BLaER1 treated with 17β-estradiol and CSF1 and Interleukin-3, amounts not matched to agents 10 nM and 100 nM (cell line): Measurements from ENCODE around the gene RHO.
"Not testable (repeated sequence)": the region's sequence is repeated elsewhere in the genome, so short reads cannot be mapped to it uniquely, and the experiment has no call there.

Experiments used
- H3K27ac ChIP-seq, 11 experiments: shearing (Covaris generic); formaldehyde crosslinking; 2 replicates each; pipeline ENCODE4 v1.8.1; 2022
- H3K27me3 ChIP-seq, 11 experiments: shearing (Covaris generic); formaldehyde crosslinking; 2 replicates each; pipeline ENCODE4 v1.8.1; 2022
- H3K36me3 ChIP-seq, 11 experiments: shearing (Covaris generic); formaldehyde crosslinking; 2 replicates each; pipeline ENCODE4 v1.8.1; 2022
- H3K4me1 ChIP-seq, 10 experiments: shearing (Covaris generic); formaldehyde crosslinking; 2 replicates each; pipeline ENCODE4 v1.8.1; 2022
- H3K4me2 ChIP-seq, 11 experiments: shearing (Covaris generic); formaldehyde crosslinking; 2 replicates each; pipeline ENCODE4 v1.8.1; 2022
- H3K4me3 ChIP-seq, 10 experiments: shearing (Covaris generic); formaldehyde crosslinking; 2 replicates each; pipeline ENCODE4 v1.8.1; 2022
- H3K9ac ChIP-seq, 11 experiments: shearing (Covaris generic); formaldehyde crosslinking; 2 replicates each; pipeline ENCODE4 v1.8.1; 2022
- H3K9me3 ChIP-seq, 11 experiments: shearing (Covaris generic); formaldehyde crosslinking; replicated peaks in 1 of 11; 2 replicates each; pipeline ENCODE4 v1.8.1; 2022
- H4K20me1 ChIP-seq, 11 experiments: shearing (Covaris generic); formaldehyde crosslinking; 2 replicates each; pipeline ENCODE4 v1.8.1; 2022
- Cebpa-rat ChIP-seq, 11 experiments: shearing (Covaris generic); IDR thresholded peaks; 2 replicates each; pipeline ENCODE4 v1.8.1; 2022

The RHO gene

GRCh38 chr3:129506231-129506742 lies 22.2 kb upstream of the RHO start:
- Histone ChIP-seq H3K27me3 (no peaks in the 10 kb centered on the region), H4K20me1 (no peaks in the 10 kb centered on the region), H3K27ac (peak overlapping the region in 3 of 11 experiments; percentile 29 to 53 (median 48); a peak in 3 of 22 replicates), H3K4me3 (no peak overlapping the region), H3K36me3 (peaks cover 5 to 57% (median 25%) of the 10 kb centered on the region in 11 experiments; a peak in 18 of 22 replicates), H3K4me2 (peak overlapping the region; percentile 61 to 87 (median 72); a peak in 19 of 22 replicates), H3K9me3 (no peaks in the 10 kb centered on the region), H3K4me1 (peaks cover 17 to 63% (median 55%) of the 10 kb centered on the region in 10 experiments), H3K9ac (peak overlapping the region in 3 of 11 experiments; percentile 51 to 59 (median 55); a peak in 4 of 22 replicates)
- TF ChIP-seq Cebpa-rat (IDR thresholded peaks at IDR 0.05), result no peak

- H3K4me2 ChIP-seq, result peak overlapping the region; percentile 61 to 87 (median 72)
- peaks cover 17 to 64% (median 55%) of the 10 kb centered on the region in 10 experiments for H3K4me1 ChIP-seq
- H3K9ac ChIP-seq, result peak overlapping the region in 7 of 11 experiments; percentile 9 to 59 (median 32); a peak in 8 of 22 replicates
- no peaks in the 10 kb centered on the region for H3K27me3 ChIP-seq
- no peaks in the 10 kb centered on the region for H3K9me3 ChIP-seq
- peaks cover 11 to 58% (median 21%) of the 10 kb centered on the region in 11 experiments; a peak in 19 of 22 replicates for H3K36me3 ChIP-seq
- peak overlapping the region in 8 of 11 experiments; percentile 5 to 53 (median 15); a peak in 10 of 22 replicates for H3K27ac ChIP-seq
- no peaks in the 10 kb centered on the region for H4K20me1 ChIP-seq
- no peak overlapping the region for H3K4me3 ChIP-seq
- no peak for TF ChIP-seq Cebpa-rat (IDR thresholded peaks at IDR 0.05)
Measured at GRCh38 chr3:129507181-129507831, 21.1 kb upstream of the RHO start.

GRCh38 chr3:129512595-129512994 lies 15.8 kb upstream of the RHO start:
- no peaks in the 10 kb centered on the region; a peak in 1 of 22 replicates for H4K20me1 ChIP-seq
- no peak overlapping the region for H3K4me3 ChIP-seq
- no peaks in the 10 kb centered on the region for H3K9me3 ChIP-seq
- TF ChIP-seq Cebpa-rat (IDR thresholded peaks at IDR 0.05), result no peak
- H3K9ac ChIP-seq, result no peak overlapping the region
- H3K4me1 ChIP-seq, result peaks cover 5 to 55% (median 36%) of the 10 kb centered on the region in 10 experiments
- H3K4me2 ChIP-seq, result no peak overlapping the region
- H3K27me3 ChIP-seq, result no peaks in the 10 kb centered on the region
- peaks cover 4 to 46% (median 11%) of the 10 kb centered on the region in 11 experiments; a peak in 14 of 22 replicates for H3K36me3 ChIP-seq
- no peak overlapping the region for H3K27ac ChIP-seq

- no peak overlapping the region; a peak in 2 of 22 replicates for H3K27ac ChIP-seq
- H3K4me2 ChIP-seq, result peak overlapping the region in 2 of 11 experiments; percentile 10 to 45; a peak in 2 of 22 replicates
- H3K36me3 ChIP-seq, result peaks cover 6 to 46% (median 11%) of the 10 kb centered on the region in 11 experiments; a peak in 16 of 22 replicates
- H3K4me3 ChIP-seq, result no peak overlapping the region
- no peaks in the 10 kb centered on the region for H3K9me3 ChIP-seq
- H3K4me1 ChIP-seq, result peaks cover 0 to 43% (median 26%) of the 10 kb centered on the region in 10 experiments; a peak in 17 of 20 replicates
- H4K20me1 ChIP-seq, result no peaks in the 10 kb centered on the region; a peak in 1 of 22 replicates
- no peak overlapping the region; a peak in 1 of 22 replicates for H3K9ac ChIP-seq
- no peak for TF ChIP-seq Cebpa-rat (IDR thresholded peaks at IDR 0.05)
- H3K27me3 ChIP-seq, result no peaks in the 10 kb centered on the region
Measured at GRCh38 chr3:129513705-129514104, 14.7 kb upstream of the RHO start.

- peaks cover 6 to 46% (median 13%) of the 10 kb centered on the region in 11 experiments; a peak in 16 of 22 replicates for H3K36me3 ChIP-seq
- H3K4me3 ChIP-seq, result no peak overlapping the region
- H3K9ac ChIP-seq, result peak overlapping the region in 3 of 11 experiments; percentile 1 to 44 (median 27); a peak in 2 of 22 replicates
- no peaks in the 10 kb centered on the region; a peak in 1 of 22 replicates for H4K20me1 ChIP-seq
- no peaks in the 10 kb centered on the region for H3K27me3 ChIP-seq
- no peaks in the 10 kb centered on the region for H3K9me3 ChIP-seq
- peak overlapping the region in 2 of 11 experiments; percentile 9 to 25; a peak in 4 of 22 replicates for H3K27ac ChIP-seq
- H3K4me1 ChIP-seq, result peaks cover 0 to 45% (median 27%) of the 10 kb centered on the region in 10 experiments; a peak in 17 of 20 replicates
- TF ChIP-seq Cebpa-rat (IDR thresholded peaks at IDR 0.05), result no peak
- H3K4me2 ChIP-seq, result peak overlapping the region in 6 of 11 experiments; percentile 12 to 56 (median 42); a peak in 11 of 22 replicates
Measured at GRCh38 chr3:129514110-129514509, 14.3 kb upstream of the RHO start.

- Histone ChIP-seq H3K4me2 (peak overlapping the region in 6 of 11 experiments; percentile 12 to 56 (median 42); a peak in 12 of 22 replicates), H3K9ac (peak overlapping the region in 3 of 11 experiments; percentile 1 to 44 (median 27); a peak in 3 of 22 replicates), H3K27ac (peak overlapping the region in 2 of 11 experiments; percentile 9 to 25; a peak in 5 of 22 replicates), H4K20me1 (no peaks in the 10 kb centered on the region; a peak in 1 of 22 replicates), H3K27me3 (no peaks in the 10 kb centered on the region), H3K4me1 (peaks cover 0 to 50% (median 28%) of the 10 kb centered on the region in 10 experiments; a peak in 17 of 20 replicates), H3K36me3 (peaks cover 6 to 45% (median 14%) of the 10 kb centered on the region in 11 experiments; a peak in 16 of 22 replicates), H3K9me3 (no peaks in the 10 kb centered on the region), H3K4me3 (no peak overlapping the region)
- TF ChIP-seq Cebpa-rat (IDR thresholded peaks at IDR 0.05), result no peak
Measured at GRCh38 chr3:129514563-129514962, 13.9 kb upstream of the RHO start.

GRCh38 chr3:129515108-129515820 lies 13.2 kb upstream of the RHO start:
- H3K4me3 ChIP-seq, H4K20me1 ChIP-seq, H3K27me3 ChIP-seq, H3K9me3 ChIP-seq, H3K27ac ChIP-seq: not testable (repeated sequence)
- H3K9ac ChIP-seq, result peak overlapping the region in 1 of 11 experiments; percentile 44; a peak in 1 of 22 replicates
- H3K4me1 ChIP-seq, result peaks cover 0 to 48% (median 24%) of the 10 kb centered on the region in 10 experiments; a peak in 17 of 20 replicates
- H3K36me3 ChIP-seq, result peaks cover 6 to 40% (median 14%) of the 10 kb centered on the region in 11 experiments; a peak in 16 of 22 replicates
- peak overlapping the region in 6 of 11 experiments; percentile 12 to 56 (median 42); a peak in 9 of 22 replicates for H3K4me2 ChIP-seq

- H3K4me3 ChIP-seq, result not testable (repeated sequence)
Measured at GRCh38 chr3:129515821-129516432, 12.5 kb upstream of the RHO start.

More at GRCh38 chr3:129515821-129516432, 12.5 kb upstream of the RHO start:
- H3K27me3 ChIP-seq, H3K9me3 ChIP-seq, H3K27ac ChIP-seq, H4K20me1 ChIP-seq, H3K9ac ChIP-seq, H3K4me2 ChIP-seq: not testable (repeated sequence)
- Histone ChIP-seq H3K4me1 (peaks cover 0 to 41% (median 17%) of the 10 kb centered on the region in 10 experiments; a peak in 16 of 20 replicates), H3K36me3 (peaks cover 6 to 40% (median 14%) of the 10 kb centered on the region in 11 experiments; a peak in 16 of 22 replicates)
